ENCODE results near the gene RFPL2. TPM values are rescaled to one million over a fixed set of nuclear protein-coding genes. Genes with fewer than 3 reads are reported as not detected.
"Not testable (repeated sequence)": the region's sequence is repeated elsewhere in the genome, so short reads cannot be mapped to it uniquely, and the experiment has no call there.

RFPL2 gene
- total RNA-seq, 1 experiment from 2014 or later = 0.48 TPM

GRCh38 chr22:32158712-32159533, 46.0 kb downstream of the RFPL2 start, which contains the start of gene C22orf42:
C22orf42 (minus strand) TSS chr22:32159303; CDS start chr22:32159215, 88 bp downstream.
- ChIA-PET CTCF (interaction anchor here (1.0 to 1.7 kb wide), 4 partner anchors 19 to 189 kb away, joined by 3 to 6 read pairs (median 4); no protein-coding TSS in a partner anchor), POLR2A (no interaction called here)
- no peaks in the 10 kb centered on the region for H3K27me3 Mint-ChIP-seq (ENCODE audit: low read depth)
- no peaks in the 10 kb centered on the region for H3K36me3 Mint-ChIP-seq
- no peak for TF ChIP-seq IRF1 (CRISPR knock-in tag; IDR thresholded peaks at IDR 0.05)
- TF ChIP-seq, protein P1, sequence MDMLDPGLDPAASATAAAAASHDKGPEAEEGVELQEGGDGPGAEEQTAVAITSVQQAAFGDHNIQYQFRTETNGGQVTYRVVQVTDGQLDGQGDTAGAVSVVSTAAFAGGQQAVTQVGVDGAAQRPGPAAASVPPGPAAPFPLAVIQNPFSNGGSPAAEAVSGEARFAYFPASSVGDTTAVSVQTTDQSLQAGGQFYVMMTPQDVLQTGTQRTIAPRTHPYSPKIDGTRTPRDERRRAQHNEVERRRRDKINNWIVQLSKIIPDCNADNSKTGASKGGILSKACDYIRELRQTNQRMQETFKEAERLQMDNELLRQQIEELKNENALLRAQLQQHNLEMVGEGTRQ (CRISPR knock-in tag; IDR thresholded peaks at IDR 0.05) = no peak
- TF ChIP-seq ATF3 (CRISPR knock-in tag; conservative IDR thresholded peaks at IDR 0.05) = no peak
- TF ChIP-seq SMAD4 (CRISPR knock-in tag; IDR thresholded peaks at IDR 0.05) = no peak
- TF ChIP-seq TEAD1 (CRISPR knock-in tag; IDR thresholded peaks at IDR 0.05) = no peak
- TF ChIP-seq CREB1 (CRISPR knock-in tag; IDR thresholded peaks at IDR 0.05) = no peak
- TF ChIP-seq, protein P2, sequence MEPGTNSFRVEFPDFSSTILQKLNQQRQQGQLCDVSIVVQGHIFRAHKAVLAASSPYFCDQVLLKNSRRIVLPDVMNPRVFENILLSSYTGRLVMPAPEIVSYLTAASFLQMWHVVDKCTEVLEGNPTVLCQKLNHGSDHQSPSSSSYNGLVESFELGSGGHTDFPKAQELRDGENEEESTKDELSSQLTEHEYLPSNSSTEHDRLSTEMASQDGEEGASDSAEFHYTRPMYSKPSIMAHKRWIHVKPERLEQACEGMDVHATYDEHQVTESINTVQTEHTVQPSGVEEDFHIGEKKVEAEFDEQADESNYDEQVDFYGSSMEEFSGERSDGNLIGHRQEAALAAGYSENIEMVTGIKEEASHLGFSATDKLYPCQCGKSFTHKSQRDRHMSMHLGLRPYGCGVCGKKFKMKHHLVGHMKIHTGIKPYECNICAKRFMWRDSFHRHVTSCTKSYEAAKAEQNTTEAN (CRISPR knock-in tag; IDR thresholded peaks at IDR 0.05) = no peak
- H3K9me3 Mint-ChIP-seq = no peaks in the 10 kb centered on the region
- no peak within 1 kb of the TSS; the same call in 1 of the 2 replicates for H3K27ac Mint-ChIP-seq
- H3K4me3 Mint-ChIP-seq = no peak within 1 kb of the TSS
- peak; percentile 80 for ATAC-seq
- DNase-seq (ENCODE audit: low spot score) = peak; percentile 50
- H3K4me1 Mint-ChIP-seq = peaks cover 27% of the 10 kb centered on the region

GRCh38 chr22:32157632-32158031, 47.2 kb downstream of the RFPL2 start:
- CTCF ChIA-PET; DNase-seq (ENCODE audit: low spot score); H3K27ac Mint-ChIP-seq; POLR2A ChIA-PET; H3K36me3 Mint-ChIP-seq; H3K27me3 Mint-ChIP-seq (ENCODE audit: low read depth); H3K4me3 Mint-ChIP-seq; H3K9me3 Mint-ChIP-seq: not testable (repeated sequence)
- peak; percentile 58 for ATAC-seq
- peaks cover 24% of the 10 kb centered on the region for H3K4me1 Mint-ChIP-seq

DNA sequence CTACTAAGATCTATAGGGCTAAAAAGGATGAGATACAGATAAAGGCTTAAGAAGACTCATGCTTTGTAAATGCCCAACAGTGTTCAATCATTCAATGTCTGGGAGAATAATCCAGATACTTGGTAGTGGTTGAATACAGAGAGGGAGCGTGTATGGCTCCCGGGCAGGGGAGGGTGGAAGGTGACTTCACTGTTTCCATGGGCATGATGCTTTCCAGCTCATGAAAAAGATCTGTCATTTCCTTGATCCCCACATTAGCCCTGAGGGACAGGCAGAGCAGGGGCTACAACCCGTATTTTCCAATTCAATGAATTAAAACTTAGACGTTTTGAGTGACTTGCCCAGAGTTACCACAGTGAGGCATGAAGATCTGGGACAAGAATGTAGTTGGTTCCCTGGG, 50.1 kb downstream of the RFPL2 start:
- H3K9me3 Mint-ChIP-seq; CTCF ChIA-PET; POLR2A ChIA-PET; H3K27ac Mint-ChIP-seq; H3K36me3 Mint-ChIP-seq; H3K4me3 Mint-ChIP-seq; ATAC-seq; DNase-seq (ENCODE audit: low spot score); H3K27me3 Mint-ChIP-seq (ENCODE audit: low read depth): not testable (repeated sequence)
- peaks cover 41% of the 10 kb centered on the region for H3K4me1 Mint-ChIP-seq

DNA sequence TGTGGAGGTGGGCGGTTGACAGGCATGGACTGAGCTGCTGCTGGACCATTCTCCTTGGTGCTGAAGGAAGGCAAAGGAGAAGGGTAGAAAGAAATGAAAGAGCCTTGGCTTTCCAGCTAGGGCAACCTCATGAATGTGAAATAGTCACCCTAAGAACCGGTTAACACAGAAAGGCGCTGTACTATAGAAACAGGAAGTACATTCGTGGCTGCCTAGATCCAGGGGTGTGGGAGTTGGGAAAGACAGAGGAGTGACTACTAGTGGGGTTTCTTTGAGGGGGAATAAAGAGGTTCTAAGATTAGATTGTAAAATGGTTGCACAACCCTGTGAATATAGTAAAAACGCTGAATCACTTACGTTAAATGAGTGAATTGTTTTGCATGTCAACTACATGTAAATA, 53.2 kb downstream of the RFPL2 start:
- H3K27ac Mint-ChIP-seq = peak overlapping the region; percentile 9; the same call in 1 of the 2 replicates
- ATAC-seq; CTCF ChIA-PET; H3K27me3 Mint-ChIP-seq (ENCODE audit: low read depth); DNase-seq (ENCODE audit: low spot score); POLR2A ChIA-PET; H3K9me3 Mint-ChIP-seq; H3K36me3 Mint-ChIP-seq; H3K4me3 Mint-ChIP-seq: not testable (repeated sequence)
- peaks cover 49% of the 10 kb centered on the region for H3K4me1 Mint-ChIP-seq

DNA sequence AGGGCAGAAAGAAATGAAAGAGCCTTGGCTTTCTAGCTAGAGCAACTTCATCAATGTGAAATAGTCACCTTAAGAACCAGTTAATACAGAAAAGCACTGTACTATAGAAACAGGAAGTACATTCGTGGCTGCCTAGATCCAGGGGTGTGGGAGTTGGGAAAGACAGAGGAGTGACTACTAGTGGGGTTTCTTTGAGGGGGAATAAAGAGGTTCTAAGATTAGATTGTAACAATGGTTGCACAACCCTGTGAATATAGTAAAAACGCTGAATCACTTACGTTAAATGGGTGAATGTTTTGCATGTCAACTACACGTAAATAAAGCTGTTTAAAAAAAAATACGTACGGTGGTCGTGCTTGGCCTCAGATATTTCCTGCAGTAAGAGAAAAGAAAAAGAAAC, 54.2 kb downstream of the RFPL2 start:
- DNase-seq (ENCODE audit: low spot score); H3K36me3 Mint-ChIP-seq; H3K27me3 Mint-ChIP-seq (ENCODE audit: low read depth); H3K4me3 Mint-ChIP-seq; H3K9me3 Mint-ChIP-seq; CTCF ChIA-PET; POLR2A ChIA-PET; H3K27ac Mint-ChIP-seq; ATAC-seq: not testable (repeated sequence)
- H3K4me1 Mint-ChIP-seq = peaks cover 42% of the 10 kb centered on the region

GRCh38 chr22:32148372-32148771, 56.5 kb downstream of the RFPL2 start:
- DNase-seq (ENCODE audit: low spot score); H3K36me3 Mint-ChIP-seq; POLR2A ChIA-PET; H3K27me3 Mint-ChIP-seq (ENCODE audit: low read depth); H3K4me3 Mint-ChIP-seq; H3K9me3 Mint-ChIP-seq; ATAC-seq: not testable (repeated sequence)
- Mint-ChIP-seq H3K27ac (peak overlapping the region; percentile 75), H3K4me1 (peaks cover 46% of the 10 kb centered on the region)
- CTCF ChIA-PET = interaction anchor here (0.7 to 1.0 kb wide), 2 partner anchors 168 to 178 kb away, joined by 3 read pairs; no protein-coding TSS in a partner anchor

All from WTC11 (cell line).